Natural killer cell treated with Interleukin-12 subunit alpha and Interleukin-12 subunit beta and Interleukin-15 and Interleukin-18, amount 100 ng/mL, for 72 hours (primary cell): ENCODE data around the gene MACROD2. TPM values are rescaled to one million over a fixed set of nuclear protein-coding genes. Genes with fewer than 3 reads are reported as not detected.

ENCODE experiments used
- ATAC-seq, 2 donors: fragments of 150-1000 bp; cut with Tn5 transposase in 1 of 2; sonication (Bioruptor Pico), chemical (Tn5 transposase) in 1 of 2; 2 replicates each; pipeline ENCODE4 v1.10.0; 2021
- DNase-seq: peaks from one replicate; pipeline ENCODE4 v3.0.0; 2022; ENCODE audit warnings: low spot score
- H3K27ac Mint-ChIP-seq, 2 donors: 1 replicate in 1 of 2; 2 replicates in 1 of 2; pipeline ENCODE4 v1.8.0; 2022; ENCODE audit warnings: mixed read lengths in 2 of 2, mild to moderate bottlenecking in 1 of 2, moderate library complexity in 1 of 2
- H3K27me3 Mint-ChIP-seq, 2 donors: 1 replicate in 1 of 2; 2 replicates in 1 of 2; pipeline ENCODE4 v1.8.0; 2022; ENCODE audit warnings: mixed read lengths in 2 of 2
- H3K36me3 Mint-ChIP-seq: one replicate; pipeline ENCODE4 v1.8.0; 2022; ENCODE audit warnings: mixed read lengths
- H3K4me1 Mint-ChIP-seq, 2 donors: 1 replicate in 1 of 2; 2 replicates in 1 of 2; pipeline ENCODE4 v1.8.0; 2022; ENCODE audit warnings: low read depth in 2 of 2, mixed read lengths in 2 of 2, mild to moderate bottlenecking in 1 of 2
- H3K4me3 Mint-ChIP-seq: one replicate; pipeline ENCODE4 v1.8.0; 2022; ENCODE audit warnings: mixed read lengths
- H3K9me3 Mint-ChIP-seq: 2 replicates; pipeline ENCODE4 v1.8.0; 2022; ENCODE audit warnings: mixed read lengths
- total RNA-seq, 2 donors: library from RNA; stranded (reverse); gene quantifications; one replicate each; pipeline ENCODE4 v1.2.3, GENCODE V29; 2022

The MACROD2 gene
- total RNA-seq, 2 donors from 2014 or later, result not detected

DNA sequence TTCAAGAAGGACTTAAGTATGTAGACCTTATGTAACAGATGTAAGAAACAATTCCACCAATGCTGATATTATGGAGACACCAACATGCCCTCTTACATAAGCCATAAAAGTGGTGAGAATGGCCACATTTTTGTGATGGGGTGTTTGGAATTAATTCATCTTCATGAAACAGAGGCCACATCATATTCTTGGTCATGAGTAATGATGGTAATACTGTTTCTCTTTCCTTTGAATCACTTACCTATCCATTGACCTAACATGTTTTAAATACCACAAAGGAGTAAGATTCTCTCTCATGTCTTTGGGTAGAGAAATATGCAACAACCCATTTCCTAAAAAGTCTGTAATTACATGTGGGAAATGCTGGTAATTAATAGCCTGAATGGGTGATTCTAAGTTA lies 887.5 kb downstream of the MACROD2 start:
- no peak for ATAC-seq
- H3K27me3 Mint-ChIP-seq, result no peaks in the 10 kb centered on the region

DNA sequence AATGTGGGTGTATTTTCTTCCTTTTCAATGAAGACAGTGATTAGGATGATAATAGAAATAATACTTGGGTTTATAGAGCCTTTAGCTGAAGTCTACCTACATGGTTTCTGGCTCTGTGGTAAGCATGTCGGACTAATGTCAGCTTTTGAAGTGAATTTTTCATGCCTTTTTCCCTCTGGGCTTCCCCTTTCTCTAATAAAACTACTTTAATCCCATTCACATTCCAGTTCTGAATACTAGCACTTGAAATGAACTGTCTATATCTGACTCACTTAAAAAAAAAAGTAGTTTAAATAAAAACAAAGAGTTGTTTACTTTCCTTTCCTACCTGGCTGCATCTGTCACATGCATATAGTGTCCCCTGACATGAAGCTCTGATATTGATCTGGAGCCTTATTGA lies 888.0 kb downstream of the MACROD2 start:
- ATAC-seq, result no peak
- Mint-ChIP-seq H3K9me3 (peaks cover 10% of the 10 kb centered on the region), H3K27me3 (no peaks in the 10 kb centered on the region), H3K36me3 (peaks cover 5% of the 10 kb centered on the region), H3K27ac (no peak overlapping the region), H3K4me3 (no peak overlapping the region), H3K4me1 (no peaks in the 10 kb centered on the region)
- DNase-seq, result no peak

More for the DNA sequence above, 887.5 kb downstream of the MACROD2 start:
- peaks cover 12% of the 10 kb centered on the region for H3K9me3 Mint-ChIP-seq
- no peaks in the 10 kb centered on the region for H3K4me1 Mint-ChIP-seq
- H3K27ac Mint-ChIP-seq, result no peak overlapping the region
- peaks cover 8% of the 10 kb centered on the region for H3K36me3 Mint-ChIP-seq
- no peak overlapping the region for H3K4me3 Mint-ChIP-seq
- no peak for DNase-seq

DNA sequence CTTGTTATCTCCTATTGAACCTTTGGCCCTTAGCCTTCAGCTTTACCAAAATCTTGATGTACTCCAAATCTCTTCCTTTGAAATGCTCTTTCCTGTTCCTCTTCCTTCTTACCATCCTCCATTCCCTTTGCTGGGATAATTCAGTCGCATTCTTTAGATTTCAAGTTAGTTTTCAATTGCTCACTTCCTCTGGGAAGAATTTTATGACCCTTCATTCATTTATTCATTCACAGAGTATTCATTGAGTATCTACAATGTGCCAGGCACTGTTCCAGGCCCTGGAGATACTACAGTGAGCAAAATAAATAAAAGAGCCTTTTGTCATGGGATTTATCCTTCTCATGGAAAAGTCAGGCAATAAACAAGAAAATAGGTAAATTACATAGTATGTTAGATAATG lies 890.3 kb downstream of the MACROD2 start:
- no peak for DNase-seq
- Mint-ChIP-seq H3K4me1 (no peaks in the 10 kb centered on the region), H3K27me3 (no peaks in the 10 kb centered on the region), H3K4me3 (no peak overlapping the region), H3K27ac (no peak overlapping the region), H3K36me3 (peaks cover 9% of the 10 kb centered on the region), H3K9me3 (peaks cover 20% of the 10 kb centered on the region)
- ATAC-seq, result no peak

DNA sequence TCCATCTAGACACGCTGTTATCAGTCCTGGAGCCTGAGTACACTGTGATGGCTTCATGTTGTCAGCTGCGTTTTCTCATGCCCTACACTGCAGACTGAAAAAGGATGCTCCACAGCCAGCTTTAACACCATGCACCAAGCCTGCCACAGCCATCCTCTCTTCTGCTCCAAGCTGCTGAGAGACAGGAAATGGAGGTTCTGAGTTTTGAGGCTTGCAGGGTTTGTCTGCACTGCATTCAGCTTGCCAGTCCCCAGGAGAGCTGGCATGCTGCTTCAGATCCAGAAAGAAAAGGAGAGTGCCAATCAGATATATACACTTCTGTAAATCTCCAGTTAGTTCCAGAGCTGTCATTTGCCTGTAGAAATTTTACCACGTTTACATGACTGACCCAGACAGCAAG lies 892.8 kb downstream of the MACROD2 start:
- Mint-ChIP-seq H3K27ac (no peak overlapping the region), H3K9me3 (peaks cover 24% of the 10 kb centered on the region), H3K4me1 (no peaks in the 10 kb centered on the region), H3K27me3 (no peaks in the 10 kb centered on the region), H3K4me3 (no peak overlapping the region), H3K36me3 (peaks cover 14% of the 10 kb centered on the region)
- ATAC-seq (no peak), DNase-seq (no peak)

DNA sequence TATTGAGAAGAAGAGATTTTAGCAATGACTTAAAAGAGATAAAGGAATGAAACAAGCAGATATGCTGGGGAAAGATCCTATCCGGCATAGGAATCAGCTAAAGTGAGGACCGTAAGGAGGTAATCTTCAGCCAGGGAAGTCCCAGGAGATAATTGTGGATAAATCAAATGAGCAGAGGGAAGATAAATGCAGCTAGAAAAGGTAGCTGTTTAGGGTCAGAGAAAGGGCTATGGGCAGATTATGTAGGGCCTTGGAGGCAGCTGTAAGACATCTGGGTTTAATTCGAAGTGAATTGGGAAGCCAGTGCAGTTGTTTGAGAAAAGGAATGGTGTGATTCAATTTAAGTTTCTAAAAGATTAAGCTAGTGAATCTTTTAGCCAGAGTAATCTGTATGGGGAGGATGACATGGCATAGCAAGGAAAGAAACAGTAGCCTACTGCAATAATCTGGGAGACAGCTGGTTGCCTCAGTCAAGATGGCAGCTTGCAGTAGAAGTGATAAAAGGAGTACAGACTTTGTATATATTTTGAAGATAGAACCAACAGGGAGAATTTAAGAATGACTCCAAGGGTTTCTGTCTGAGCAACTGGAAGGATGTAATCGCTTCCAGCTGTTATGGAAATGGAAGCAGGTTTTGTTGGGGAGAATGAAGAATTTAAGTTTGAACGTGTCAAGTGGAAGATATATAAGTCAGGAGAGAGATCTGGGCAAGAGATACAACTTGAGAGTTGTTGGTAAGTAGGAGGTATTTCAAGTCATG lies 894.4 kb downstream of the MACROD2 start:
- no peaks in the 10 kb centered on the region for H3K4me1 Mint-ChIP-seq
- H3K9me3 Mint-ChIP-seq, result peaks cover 24% of the 10 kb centered on the region
- no peak overlapping the region for H3K4me3 Mint-ChIP-seq
- DNase-seq (no peak), ATAC-seq (no peak)
- peaks cover 14% of the 10 kb centered on the region for H3K36me3 Mint-ChIP-seq
- H3K27ac Mint-ChIP-seq, result no peak overlapping the region
- H3K27me3 Mint-ChIP-seq, result no peaks in the 10 kb centered on the region

DNA sequence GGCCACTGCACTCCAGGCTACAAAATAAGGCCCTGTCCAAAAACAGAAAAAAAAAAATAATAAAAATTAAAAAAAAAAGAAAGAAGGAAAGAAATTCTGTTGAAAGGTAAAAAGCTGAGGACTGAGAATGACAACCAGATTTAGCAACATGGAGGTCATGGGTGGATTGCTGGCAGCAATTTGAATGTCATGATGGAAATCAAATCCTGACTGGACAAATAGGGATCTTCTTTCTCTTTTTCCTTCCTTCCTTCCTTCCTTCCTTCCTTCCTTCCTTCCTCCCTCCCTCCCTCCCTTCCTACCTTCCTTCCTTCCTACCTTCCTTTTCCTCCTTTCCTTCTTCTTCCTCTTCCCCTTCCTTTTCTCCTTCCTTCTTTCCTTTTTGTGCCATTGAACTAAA lies 895.4 kb downstream of the MACROD2 start:
- no peaks in the 10 kb centered on the region for H3K27me3 Mint-ChIP-seq

DNA sequence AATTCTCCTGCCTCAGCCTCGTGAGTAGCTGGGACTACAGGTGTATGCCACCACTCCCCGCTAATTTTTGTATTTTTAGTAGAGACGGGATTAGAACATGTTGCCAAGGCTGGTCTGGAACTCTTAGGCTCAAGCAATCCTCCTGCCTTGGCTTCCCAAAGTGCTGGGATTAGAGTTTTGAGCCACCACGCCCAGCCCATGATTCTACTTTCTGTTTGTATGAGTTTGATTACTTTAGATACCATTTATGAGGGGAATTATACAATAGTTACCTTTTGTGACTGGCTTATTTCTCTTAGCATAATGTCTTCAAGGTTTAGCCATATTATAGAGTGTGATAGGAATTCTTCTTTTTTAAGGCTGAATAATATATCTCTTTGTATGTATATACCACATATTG lies 897.5 kb downstream of the MACROD2 start:
- H3K4me3 Mint-ChIP-seq, result no peak overlapping the region

More for the DNA sequence above, 895.4 kb downstream of the MACROD2 start:
- DNase-seq, result no peak
- Mint-ChIP-seq H3K36me3 (peaks cover 11% of the 10 kb centered on the region), H3K27ac (no peak overlapping the region), H3K4me1 (no peaks in the 10 kb centered on the region), H3K9me3 (peaks cover 22% of the 10 kb centered on the region), H3K4me3 (no peak overlapping the region)
- no peak for ATAC-seq

DNA sequence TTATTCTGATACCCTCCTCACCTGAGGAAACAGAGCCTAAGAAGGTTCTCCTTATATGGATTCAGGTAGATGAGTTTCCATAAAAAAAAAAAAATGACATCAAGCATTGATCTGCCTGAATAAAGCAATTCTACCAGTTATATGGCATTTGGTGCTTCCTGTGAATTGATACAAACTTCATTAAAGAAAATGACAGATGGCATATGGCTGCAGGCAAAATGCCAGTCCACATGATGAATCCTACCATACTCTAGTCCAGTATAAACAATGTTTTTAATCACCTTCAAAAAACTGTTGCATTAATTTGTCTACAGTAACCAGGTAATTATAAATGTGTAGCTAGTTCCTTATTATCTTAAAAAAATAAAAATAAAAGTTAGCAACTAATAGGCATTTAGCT lies 901.3 kb downstream of the MACROD2 start:
- Mint-ChIP-seq H3K36me3 (peaks cover 5% of the 10 kb centered on the region), H3K4me1 (no peaks in the 10 kb centered on the region), H3K27ac (no peak overlapping the region), H3K27me3 (no peaks in the 10 kb centered on the region), H3K9me3 (peaks cover 10% of the 10 kb centered on the region), H3K4me3 (no peak overlapping the region)
- DNase-seq, result no peak
- ATAC-seq, result no peak

More for the DNA sequence above, 897.5 kb downstream of the MACROD2 start:
- Mint-ChIP-seq H3K36me3 (peaks cover 12% of the 10 kb centered on the region), H3K4me1 (no peaks in the 10 kb centered on the region), H3K27me3 (no peaks in the 10 kb centered on the region), H3K9me3 (peaks cover 19% of the 10 kb centered on the region), H3K27ac (no peak overlapping the region)
- no peak for DNase-seq
- ATAC-seq, result no peak

DNA sequence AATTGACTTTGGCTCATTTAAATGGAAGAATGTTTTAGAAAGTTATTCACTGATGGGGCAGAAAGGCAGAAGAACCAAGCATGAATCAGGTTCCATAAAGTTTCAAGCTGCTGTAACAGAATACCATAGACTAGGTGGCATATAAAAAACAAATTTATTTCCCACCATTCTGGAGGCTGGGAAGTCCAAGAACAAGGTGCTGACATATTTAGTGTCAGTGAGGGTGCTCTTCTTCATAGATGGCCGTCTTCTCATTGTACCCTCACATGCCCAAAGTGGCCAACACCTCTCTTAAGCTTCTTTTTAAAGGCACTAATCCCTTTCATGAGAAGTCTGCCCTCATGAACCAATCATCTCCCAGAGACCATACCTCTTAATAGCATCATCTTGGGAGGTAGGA lies 902.3 kb downstream of the MACROD2 start:
- Mint-ChIP-seq H3K4me3 (no peak overlapping the region), H3K4me1 (no peaks in the 10 kb centered on the region), H3K27ac (no peak overlapping the region), H3K9me3 (peaks cover 12% of the 10 kb centered on the region), H3K36me3 (peaks cover 11% of the 10 kb centered on the region), H3K27me3 (no peaks in the 10 kb centered on the region)
- DNase-seq, result no peak
- no peak for ATAC-seq

DNA sequence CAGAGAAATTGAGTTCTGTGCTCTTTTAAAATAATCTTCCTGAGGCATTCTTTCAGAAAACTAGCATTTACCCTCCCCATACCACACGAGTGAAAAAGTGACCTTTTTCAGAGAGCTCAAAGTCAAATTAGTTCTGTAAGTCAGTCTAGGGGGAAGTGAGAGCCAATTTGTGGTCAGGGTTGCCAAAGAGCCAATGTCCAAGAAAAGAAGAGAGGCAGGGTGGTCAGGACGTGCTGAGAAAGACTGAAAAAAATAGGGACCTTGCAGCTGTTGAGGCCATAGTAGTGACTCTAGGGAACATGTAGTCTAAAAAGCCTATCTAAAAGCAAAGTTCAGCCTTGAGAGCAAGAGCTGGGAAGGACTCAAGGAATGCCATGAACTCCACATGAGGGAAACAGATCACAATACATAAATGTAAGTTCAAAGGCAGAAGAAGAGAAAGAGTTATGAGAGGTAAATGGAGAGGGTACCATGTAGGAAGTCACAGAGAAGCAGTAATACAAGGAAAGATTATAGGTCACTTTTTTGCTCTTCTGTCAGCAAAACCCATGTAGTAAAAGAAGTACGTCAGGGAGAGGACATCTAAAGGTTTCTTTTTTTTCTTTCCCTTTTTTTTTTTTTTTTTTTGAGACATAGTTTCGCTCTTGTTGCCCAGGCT lies 907.2 kb downstream of the MACROD2 start:
- peaks cover 17% of the 10 kb centered on the region for H3K36me3 Mint-ChIP-seq
- peaks cover 20% of the 10 kb centered on the region for H3K9me3 Mint-ChIP-seq
- H3K27ac Mint-ChIP-seq, result no peak overlapping the region
- no peaks in the 10 kb centered on the region for H3K27me3 Mint-ChIP-seq
- no peak overlapping the region for H3K4me3 Mint-ChIP-seq
- ATAC-seq (no peak), DNase-seq (no peak)
- H3K4me1 Mint-ChIP-seq, result no peaks in the 10 kb centered on the region

DNA sequence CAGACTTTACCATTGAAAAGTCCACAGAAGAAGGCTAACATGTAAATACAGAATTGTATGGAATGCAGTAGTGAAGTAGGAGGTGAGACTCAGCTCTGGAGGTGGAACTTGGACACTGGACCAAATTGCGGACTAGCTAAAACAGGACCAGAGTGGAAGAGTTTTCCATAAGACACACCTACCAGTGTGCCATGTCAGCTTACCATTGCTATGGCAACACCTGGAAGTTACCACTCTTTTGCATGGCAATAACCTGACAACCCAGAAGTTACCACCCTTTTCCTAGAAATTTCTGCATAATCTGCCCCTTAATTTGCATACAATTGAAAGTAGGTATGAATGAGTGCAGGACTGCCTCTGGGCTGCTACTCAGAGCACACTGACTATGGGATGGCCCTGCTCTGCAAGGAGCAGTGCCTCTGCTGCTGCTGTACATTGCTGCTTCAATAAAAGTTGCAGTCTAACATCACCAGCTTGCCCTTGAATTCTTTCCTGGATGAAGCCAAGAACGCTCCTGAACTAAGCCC lies 911.7 kb downstream of the MACROD2 start:
- Mint-ChIP-seq H3K36me3 (peaks cover 14% of the 10 kb centered on the region), H3K27ac (no peak overlapping the region), H3K9me3 (peaks cover 14% of the 10 kb centered on the region), H3K4me1 (no peaks in the 10 kb centered on the region), H3K4me3 (no peak overlapping the region), H3K27me3 (no peaks in the 10 kb centered on the region)
- ATAC-seq, result no peak
- no peak for DNase-seq

DNA sequence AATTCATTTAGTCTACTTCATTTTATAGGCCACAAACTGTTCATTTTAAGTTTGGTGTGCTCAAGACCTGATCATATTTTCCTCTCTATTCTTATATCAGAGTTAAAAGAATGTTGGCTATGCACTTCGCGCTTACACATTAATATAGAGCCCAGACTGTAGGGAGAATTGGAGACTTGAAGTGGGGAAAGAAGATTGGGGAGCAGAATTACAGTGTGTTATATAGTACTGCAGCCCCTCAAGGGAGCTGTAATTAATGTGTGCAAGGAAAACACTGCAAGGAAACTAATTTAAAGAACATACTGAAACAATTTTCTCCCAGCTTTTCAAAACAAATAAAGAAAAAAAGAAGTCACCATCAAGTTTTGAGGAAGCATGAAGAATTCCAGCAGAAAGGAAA lies 914.8 kb downstream of the MACROD2 start:
- Mint-ChIP-seq H3K4me3 (no peak overlapping the region), H3K27ac (no peak overlapping the region), H3K36me3 (peaks cover 6% of the 10 kb centered on the region), H3K27me3 (no peaks in the 10 kb centered on the region), H3K4me1 (no peaks in the 10 kb centered on the region), H3K9me3 (peaks cover 11% of the 10 kb centered on the region)
- DNase-seq (no peak), ATAC-seq (no peak)

DNA sequence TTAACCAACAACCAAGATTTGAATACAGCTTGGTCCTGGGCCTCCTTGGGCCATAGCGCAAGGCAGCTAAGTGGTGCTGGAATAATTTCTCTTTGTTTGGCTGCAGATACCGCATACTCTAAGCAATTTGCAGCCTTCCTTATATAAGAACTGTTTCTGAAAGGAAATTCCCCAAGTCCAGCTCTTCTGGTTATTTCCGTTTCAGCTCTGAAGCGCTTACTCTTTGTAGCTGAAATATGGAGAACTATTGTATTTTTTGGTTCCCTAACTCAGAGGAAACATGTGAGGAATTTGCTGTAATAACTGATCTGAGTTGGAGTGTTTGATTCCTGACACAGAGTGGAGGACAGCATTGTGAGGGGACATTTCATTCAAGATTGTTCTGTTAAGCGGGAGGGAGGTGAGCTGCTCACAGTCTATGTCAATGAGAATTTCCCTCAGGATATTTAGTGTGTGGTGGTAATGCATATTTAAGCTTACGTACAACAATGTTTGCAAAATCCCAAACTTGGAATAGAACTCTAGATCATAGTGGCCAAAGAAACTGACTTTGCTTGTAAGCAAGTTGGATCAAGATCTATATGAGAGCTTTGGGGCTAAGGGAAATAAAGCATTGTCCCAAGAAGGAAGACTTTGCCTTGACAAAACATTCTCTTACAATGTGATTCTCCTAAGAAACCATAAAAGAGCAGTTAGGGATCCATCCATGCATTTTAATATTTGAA lies 918.7 kb downstream of the MACROD2 start:
- H3K36me3 Mint-ChIP-seq, result peaks cover 6% of the 10 kb centered on the region
- H3K4me1 Mint-ChIP-seq, result no peaks in the 10 kb centered on the region
- H3K9me3 Mint-ChIP-seq, result peaks cover 16% of the 10 kb centered on the region
- ATAC-seq, result no peak
- H3K27ac Mint-ChIP-seq, result no peak overlapping the region
- no peaks in the 10 kb centered on the region for H3K27me3 Mint-ChIP-seq
- no peak overlapping the region for H3K4me3 Mint-ChIP-seq
- DNase-seq, result no peak

DNA sequence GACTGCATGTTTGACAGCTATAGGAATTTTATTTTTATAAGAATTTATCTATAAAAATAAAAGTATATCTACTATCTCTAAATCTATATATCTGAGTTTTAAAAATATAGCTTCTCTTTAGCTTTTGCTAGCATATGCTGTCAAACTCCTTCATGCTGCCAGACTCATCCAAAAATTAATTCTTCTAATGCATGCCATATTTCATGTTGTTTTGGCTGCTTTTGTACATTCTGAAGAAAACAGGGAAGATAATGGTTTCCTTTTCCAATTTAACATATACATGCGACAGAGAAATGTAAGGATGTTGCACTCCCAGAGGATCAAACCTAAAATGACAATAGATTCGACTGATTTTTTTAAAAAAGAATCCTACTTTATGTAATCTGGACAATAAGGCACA lies 919.3 kb downstream of the MACROD2 start:
- Mint-ChIP-seq H3K4me3 (no peak overlapping the region), H3K27ac (no peak overlapping the region), H3K9me3 (peaks cover 16% of the 10 kb centered on the region), H3K36me3 (peaks cover 6% of the 10 kb centered on the region), H3K4me1 (no peaks in the 10 kb centered on the region), H3K27me3 (no peaks in the 10 kb centered on the region)
- ATAC-seq, result no peak
- no peak for DNase-seq
